SU-DHL-6 (cell line): ENCODE data around the gene TSG101.

ENCODE experiments used
- EZH2phosphoT487 ChIP-seq: fragments of 200-600 bp; sonication (generic), shearing (Covaris generic); conservative IDR thresholded peaks from 2 replicates; pipeline ENCODE4 v1.6.1; 2018; ENCODE audit warnings: mild to moderate bottlenecking, antibody characterized with exemption, low read length, moderate library complexity, mixed read lengths
- TF ChIP-seq, protein P1 (sequence below): fragments of 200-600 bp; sonication (generic); IDR thresholded peaks from one replicate; pipeline ENCODE4 v1.5.1; 2017; ENCODE audit warnings: antibody characterized with exemption, mild to moderate bottlenecking, low read length, moderate library complexity; ENCODE audit not compliant: insufficient read depth, poor library complexity, severe bottlenecking

DNA sequence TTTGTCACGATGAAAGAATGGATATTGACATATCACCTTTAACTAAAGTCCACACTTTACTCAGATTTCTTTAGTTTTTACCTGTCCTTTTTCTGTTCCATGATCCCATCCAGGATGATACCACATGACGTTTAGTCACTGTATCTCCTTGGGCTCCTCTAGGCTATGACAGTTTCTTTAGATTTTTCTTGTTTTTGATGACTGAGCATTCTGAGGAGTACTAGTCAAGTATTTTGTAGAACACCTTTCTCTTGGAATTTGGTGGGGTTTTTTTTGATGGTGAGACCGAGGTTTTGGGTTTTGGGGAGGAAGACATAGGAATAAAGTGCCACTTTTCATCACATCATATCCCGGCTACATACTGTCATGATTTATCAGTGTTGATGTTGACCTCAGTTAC is 67.1 kb downstream of the TSG101 start:
- TF ChIP-seq, protein P1, sequence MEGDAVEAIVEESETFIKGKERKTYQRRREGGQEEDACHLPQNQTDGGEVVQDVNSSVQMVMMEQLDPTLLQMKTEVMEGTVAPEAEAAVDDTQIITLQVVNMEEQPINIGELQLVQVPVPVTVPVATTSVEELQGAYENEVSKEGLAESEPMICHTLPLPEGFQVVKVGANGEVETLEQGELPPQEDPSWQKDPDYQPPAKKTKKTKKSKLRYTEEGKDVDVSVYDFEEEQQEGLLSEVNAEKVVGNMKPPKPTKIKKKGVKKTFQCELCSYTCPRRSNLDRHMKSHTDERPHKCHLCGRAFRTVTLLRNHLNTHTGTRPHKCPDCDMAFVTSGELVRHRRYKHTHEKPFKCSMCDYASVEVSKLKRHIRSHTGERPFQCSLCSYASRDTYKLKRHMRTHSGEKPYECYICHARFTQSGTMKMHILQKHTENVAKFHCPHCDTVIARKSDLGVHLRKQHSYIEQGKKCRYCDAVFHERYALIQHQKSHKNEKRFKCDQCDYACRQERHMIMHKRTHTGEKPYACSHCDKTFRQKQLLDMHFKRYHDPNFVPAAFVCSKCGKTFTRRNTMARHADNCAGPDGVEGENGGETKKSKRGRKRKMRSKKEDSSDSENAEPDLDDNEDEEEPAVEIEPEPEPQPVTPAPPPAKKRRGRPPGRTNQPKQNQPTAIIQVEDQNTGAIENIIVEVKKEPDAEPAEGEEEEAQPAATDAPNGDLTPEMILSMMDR: no peak
- no peak for TF ChIP-seq EZH2phosphoT487
